Measurements from ENCODE around the gene FRMPD4.

FRMPD4 gene

GRCh38 chrX:12330841-12331240, 192.6 kb downstream of the FRMPD4 start:
- no peaks in the 10 kb centered on the region for H3K27me3 ChIP-seq
- H3K36me3 ChIP-seq = no peaks in the 10 kb centered on the region
- no peaks in the 10 kb centered on the region for H3K9me3 ChIP-seq
- H3K4me1 ChIP-seq = no peaks in the 10 kb centered on the region
- H3K4me3 ChIP-seq = no peak overlapping the region
- intact Hi-C loops (cut with DNase I; ENCODE audit: low total_unique reads) = no loop called here
- no peak for DNase-seq
- TF ChIP-seq CTCF (IDR thresholded peaks at IDR 0.05) = no peak
- H3K27ac ChIP-seq = no peak overlapping the region

GRCh38 chrX:12332786-12333347, 194.6 kb downstream of the FRMPD4 start:
- no peaks in the 10 kb centered on the region for H3K36me3 ChIP-seq
- DNase-seq = no peak
- no peak overlapping the region for H3K27ac ChIP-seq
- H3K4me3 ChIP-seq = no peak overlapping the region
- no peak for TF ChIP-seq CTCF (IDR thresholded peaks at IDR 0.05)
- intact Hi-C loops (cut with DNase I; ENCODE audit: low total_unique reads) = no loop called here
- H3K27me3 ChIP-seq = no peaks in the 10 kb centered on the region
- no peaks in the 10 kb centered on the region for H3K4me1 ChIP-seq
- H3K9me3 ChIP-seq = no peaks in the 10 kb centered on the region

GRCh38 chrX:12339921-12340320, 201.6 kb downstream of the FRMPD4 start:
- no peak overlapping the region for H3K27ac ChIP-seq
- no peak for DNase-seq
- no peak overlapping the region for H3K4me3 ChIP-seq
- no peaks in the 10 kb centered on the region for H3K9me3 ChIP-seq
- H3K36me3 ChIP-seq = no peaks in the 10 kb centered on the region
- TF ChIP-seq CTCF (IDR thresholded peaks at IDR 0.05) = no peak
- H3K4me1 ChIP-seq = no peaks in the 10 kb centered on the region
- intact Hi-C loops (cut with DNase I; ENCODE audit: low total_unique reads) = no loop called here
- no peaks in the 10 kb centered on the region for H3K27me3 ChIP-seq

GRCh38 chrX:12344954-12345353, 206.7 kb downstream of the FRMPD4 start:
- no peak for DNase-seq
- no peak for TF ChIP-seq CTCF (IDR thresholded peaks at IDR 0.05)
- no peaks in the 10 kb centered on the region for H3K4me1 ChIP-seq
- H3K9me3 ChIP-seq = no peaks in the 10 kb centered on the region
- H3K4me3 ChIP-seq = no peak overlapping the region
- no peak overlapping the region for H3K27ac ChIP-seq
- intact Hi-C loops (cut with DNase I; ENCODE audit: low total_unique reads) = no loop called here
- no peaks in the 10 kb centered on the region for H3K27me3 ChIP-seq
- H3K36me3 ChIP-seq = no peaks in the 10 kb centered on the region

GRCh38 chrX:12349201-12349600, 210.9 kb downstream of the FRMPD4 start:
- no peak for DNase-seq
- Histone ChIP-seq H3K36me3 (no peaks in the 10 kb centered on the region), H3K27me3 (no peaks in the 10 kb centered on the region), H3K9me3 (no peaks in the 10 kb centered on the region), H3K4me1 (no peaks in the 10 kb centered on the region), H3K4me3 (no peak overlapping the region), H3K27ac (no peak overlapping the region)
- intact Hi-C loops (cut with DNase I; ENCODE audit: low total_unique reads) = no loop called here
- TF ChIP-seq CTCF (IDR thresholded peaks at IDR 0.05) = no peak

GRCh38 chrX:12352922-12353321, 214.6 kb downstream of the FRMPD4 start:
- intact Hi-C loops (cut with DNase I; ENCODE audit: low total_unique reads) = no loop called here
- Histone ChIP-seq H3K27ac (no peak overlapping the region), H3K4me1 (no peaks in the 10 kb centered on the region), H3K36me3 (no peaks in the 10 kb centered on the region), H3K4me3 (no peak overlapping the region), H3K9me3 (no peaks in the 10 kb centered on the region), H3K27me3 (no peaks in the 10 kb centered on the region)
- DNase-seq = no peak
- TF ChIP-seq CTCF (IDR thresholded peaks at IDR 0.05) = no peak
